ENCODE measurements around the gene CDH18.

Gene CDH18

DNA sequence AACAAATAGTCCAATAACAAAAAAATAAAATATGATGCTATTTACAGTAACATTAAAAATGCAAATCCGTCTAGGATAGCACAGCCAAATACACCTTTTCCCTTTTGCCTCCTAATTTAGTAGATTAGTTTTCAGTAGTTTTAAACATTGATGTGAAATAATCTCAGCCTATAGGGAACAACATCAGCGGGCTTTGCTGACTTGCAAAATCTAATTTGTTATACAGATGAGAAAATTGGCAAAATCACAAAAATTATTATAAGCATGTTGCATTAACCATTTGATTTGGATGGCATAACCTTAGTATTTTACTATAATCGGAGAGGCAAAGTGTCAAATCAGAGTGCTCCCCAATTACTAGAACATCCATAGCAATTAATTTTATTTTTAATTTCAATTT, 563.5 kb downstream of the CDH18 start:
- no peak for DNase-seq (ENCODE audit: low spot score)
